ENCODE results near the gene ARMH4.

ARMH4 gene

DNA sequence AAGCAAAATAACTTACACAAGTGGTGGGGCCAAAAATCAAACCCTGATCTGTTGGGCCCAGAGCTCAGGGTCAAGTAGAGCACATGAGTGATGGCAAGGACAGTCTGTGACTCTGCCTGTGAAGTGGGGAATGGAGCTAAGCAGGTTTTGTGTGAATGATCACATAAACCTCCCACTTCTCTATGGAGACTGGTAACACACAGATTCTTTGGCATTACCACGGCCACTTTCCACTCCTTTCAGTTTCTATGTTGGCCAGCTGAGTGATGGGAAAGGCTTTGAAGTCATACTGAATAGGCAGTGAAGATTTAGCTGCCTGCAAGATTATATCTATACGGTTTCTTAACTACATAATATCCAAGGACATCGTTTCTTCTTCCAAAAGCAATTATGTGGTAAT is 97.9 kb downstream of the ARMH4 start:
- Histone ChIP-seq H3K9me3 (replicated peaks; ENCODE audit: insufficient read depth, low read length) (no peaks in the 10 kb centered on the region), H3F3A (ENCODE audit: insufficient read depth, low read length) (no peaks in the 10 kb centered on the region), H3K4me3 (ENCODE audit: low read length) (no peak overlapping the region), H3K4me1 (ENCODE audit: low read length) (no peaks in the 10 kb centered on the region), H4K20me1 (ENCODE audit: insufficient read depth, low read length) (no peaks in the 10 kb centered on the region), H3K9ac (ENCODE audit: low read length) (no peak overlapping the region), H3K27ac (ENCODE audit: low read length) (no peak overlapping the region), H3K36me3 (replicated peaks; ENCODE audit: insufficient read depth, low read length) (no peaks in the 10 kb centered on the region), H3K27me3 (replicated peaks; ENCODE audit: insufficient read depth, low read length) (no peaks in the 10 kb centered on the region), H3K4me2 (ENCODE audit: low read depth, low read length) (no peak overlapping the region), H3K9me2 (replicated peaks; ENCODE audit: insufficient read depth, low read length) (no peaks in the 10 kb centered on the region), H3K79me2 (ENCODE audit: low read length) (no peaks in the 10 kb centered on the region), H2AFZ (ENCODE audit: low read length) (no peak overlapping the region)
- TF ChIP-seq EZH2phosphoT487 (IDR thresholded peaks at IDR 0.05; ENCODE audit: low read length): no peak
- TF ChIP-seq, protein P1, sequence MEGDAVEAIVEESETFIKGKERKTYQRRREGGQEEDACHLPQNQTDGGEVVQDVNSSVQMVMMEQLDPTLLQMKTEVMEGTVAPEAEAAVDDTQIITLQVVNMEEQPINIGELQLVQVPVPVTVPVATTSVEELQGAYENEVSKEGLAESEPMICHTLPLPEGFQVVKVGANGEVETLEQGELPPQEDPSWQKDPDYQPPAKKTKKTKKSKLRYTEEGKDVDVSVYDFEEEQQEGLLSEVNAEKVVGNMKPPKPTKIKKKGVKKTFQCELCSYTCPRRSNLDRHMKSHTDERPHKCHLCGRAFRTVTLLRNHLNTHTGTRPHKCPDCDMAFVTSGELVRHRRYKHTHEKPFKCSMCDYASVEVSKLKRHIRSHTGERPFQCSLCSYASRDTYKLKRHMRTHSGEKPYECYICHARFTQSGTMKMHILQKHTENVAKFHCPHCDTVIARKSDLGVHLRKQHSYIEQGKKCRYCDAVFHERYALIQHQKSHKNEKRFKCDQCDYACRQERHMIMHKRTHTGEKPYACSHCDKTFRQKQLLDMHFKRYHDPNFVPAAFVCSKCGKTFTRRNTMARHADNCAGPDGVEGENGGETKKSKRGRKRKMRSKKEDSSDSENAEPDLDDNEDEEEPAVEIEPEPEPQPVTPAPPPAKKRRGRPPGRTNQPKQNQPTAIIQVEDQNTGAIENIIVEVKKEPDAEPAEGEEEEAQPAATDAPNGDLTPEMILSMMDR (IDR thresholded peaks at IDR 0.05; ENCODE audit: low read length): no peak
- no peak for TF ChIP-seq EZH2 (optimal IDR thresholded peaks at IDR 0.05; ENCODE audit: low read depth, low read length)
- no peak for DNase-seq

DNA sequence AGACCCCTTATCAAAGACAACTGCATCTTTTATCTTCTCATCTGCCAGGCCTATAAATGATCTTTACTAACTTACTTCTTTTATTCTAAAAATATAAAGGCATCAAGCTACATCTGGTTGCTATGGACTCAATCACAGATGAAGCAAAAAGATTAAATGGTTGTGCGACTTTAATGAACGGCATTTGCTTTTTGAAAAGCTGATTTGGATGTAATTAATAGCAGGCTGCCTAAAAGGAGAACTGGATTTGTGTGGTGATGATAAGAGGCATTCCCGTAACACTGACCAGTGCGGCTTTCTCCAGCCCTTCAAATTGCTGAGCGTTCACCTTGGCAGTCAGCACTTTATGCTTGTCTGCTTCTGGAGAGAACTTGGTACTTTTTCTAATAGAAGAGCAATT is 103.8 kb downstream of the ARMH4 start:
- Histone ChIP-seq H3K4me1 (ENCODE audit: low read length) (no peaks in the 10 kb centered on the region), H3K9me3 (replicated peaks; ENCODE audit: insufficient read depth, low read length) (no peaks in the 10 kb centered on the region), H3K36me3 (replicated peaks; ENCODE audit: insufficient read depth, low read length) (no peaks in the 10 kb centered on the region), H3K9ac (ENCODE audit: low read length) (no peak overlapping the region), H3K79me2 (ENCODE audit: low read length) (no peaks in the 10 kb centered on the region), H3F3A (ENCODE audit: insufficient read depth, low read length) (no peaks in the 10 kb centered on the region), H3K27me3 (replicated peaks; ENCODE audit: insufficient read depth, low read length) (no peaks in the 10 kb centered on the region), H3K9me2 (replicated peaks; ENCODE audit: insufficient read depth, low read length) (no peaks in the 10 kb centered on the region), H4K20me1 (ENCODE audit: insufficient read depth, low read length) (no peaks in the 10 kb centered on the region), H3K4me2 (ENCODE audit: low read depth, low read length) (no peak overlapping the region), H2AFZ (ENCODE audit: low read length) (no peak overlapping the region), H3K27ac (ENCODE audit: low read length) (no peak overlapping the region), H3K4me3 (ENCODE audit: low read length) (no peak overlapping the region)
- TF ChIP-seq EZH2 (optimal IDR thresholded peaks at IDR 0.05; ENCODE audit: low read depth, low read length) (no peak), EZH2phosphoT487 (IDR thresholded peaks at IDR 0.05; ENCODE audit: low read length) (no peak)
- TF ChIP-seq, protein P1 (IDR thresholded peaks at IDR 0.05; ENCODE audit: low read length): no peak
- DNase-seq: no peak

DNA sequence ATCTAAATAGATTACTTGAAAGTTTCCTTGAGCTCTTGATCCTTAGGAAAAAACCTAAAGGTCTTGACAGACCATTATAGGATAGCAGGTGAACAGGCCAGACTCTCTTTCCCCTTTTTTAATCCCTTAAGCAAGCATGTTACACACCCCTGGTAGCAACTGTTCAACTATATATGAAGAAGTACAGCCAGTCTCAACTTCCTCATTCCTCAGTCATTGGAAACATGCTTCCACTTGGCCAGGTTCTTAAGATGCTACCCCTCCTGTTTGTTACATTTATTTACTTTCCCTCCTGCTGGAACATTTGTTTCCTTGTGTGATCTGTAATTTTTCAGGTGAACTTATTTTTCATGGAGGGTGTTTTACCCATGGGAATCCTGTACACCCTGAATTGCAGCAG is 124.1 kb downstream of the ARMH4 start:
- Histone ChIP-seq H3K27ac (ENCODE audit: low read length) (no peak overlapping the region), H3K4me3 (ENCODE audit: low read length) (no peak overlapping the region), H2AFZ (ENCODE audit: low read length) (no peak overlapping the region), H3F3A (ENCODE audit: insufficient read depth, low read length) (no peaks in the 10 kb centered on the region), H3K9me3 (replicated peaks; ENCODE audit: insufficient read depth, low read length) (no peaks in the 10 kb centered on the region), H3K4me1 (ENCODE audit: low read length) (no peaks in the 10 kb centered on the region), H3K4me2 (ENCODE audit: low read depth, low read length) (no peak overlapping the region), H3K9ac (ENCODE audit: low read length) (no peak overlapping the region), H4K20me1 (ENCODE audit: insufficient read depth, low read length) (no peaks in the 10 kb centered on the region), H3K79me2 (ENCODE audit: low read length) (no peaks in the 10 kb centered on the region), H3K36me3 (replicated peaks; ENCODE audit: insufficient read depth, low read length) (no peaks in the 10 kb centered on the region), H3K27me3 (replicated peaks; ENCODE audit: insufficient read depth, low read length) (no peaks in the 10 kb centered on the region), H3K9me2 (replicated peaks; ENCODE audit: insufficient read depth, low read length) (no peaks in the 10 kb centered on the region)
- no peak for DNase-seq
- no peak for TF ChIP-seq EZH2phosphoT487 (IDR thresholded peaks at IDR 0.05; ENCODE audit: low read length)
- TF ChIP-seq, protein P1 (IDR thresholded peaks at IDR 0.05; ENCODE audit: low read length): no peak
- TF ChIP-seq EZH2 (optimal IDR thresholded peaks at IDR 0.05; ENCODE audit: low read depth, low read length): no peak

All from MM.1S (cell line).